Measurements from ENCODE around the gene RGS6. TPM values are rescaled to one million over a fixed set of nuclear protein-coding genes. Genes with fewer than 3 reads are reported as not detected.

Gene RGS6
- polyA plus RNA-seq, 3 donors, result not detected

DNA sequence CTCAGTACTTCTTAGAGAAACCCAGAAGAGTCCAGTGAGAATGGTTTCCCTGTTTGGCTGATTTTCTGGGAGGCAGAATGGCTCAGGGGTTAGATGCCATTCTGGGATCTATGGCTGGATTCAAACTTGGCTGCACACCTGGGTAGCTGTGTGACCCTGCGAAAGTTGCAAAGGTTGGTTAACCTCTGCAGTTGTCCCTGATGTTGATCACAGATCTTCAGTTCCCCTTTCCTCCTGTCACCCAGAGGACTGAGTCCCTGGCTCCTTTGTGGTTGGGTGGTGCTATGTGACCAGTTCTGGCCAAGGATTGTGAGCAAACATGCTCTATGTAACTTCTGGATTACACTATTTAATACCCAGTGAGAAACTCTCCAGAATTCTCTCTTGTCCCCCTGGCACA lies 418.0 kb downstream of the RGS6 start:
- Histone ChIP-seq H3K36me3 (replicated peaks in 1 of 2; ENCODE audit: control insufficient read depth in 1 of 2, insufficient read depth in 2 of 2, low read length in 2 of 2) (no peaks in the 10 kb centered on the region), H3K9me3 (replicated peaks in 1 of 2; ENCODE audit: control insufficient read depth in 1 of 2, insufficient read depth in 1 of 2, low read length in 2 of 2) (no peaks in the 10 kb centered on the region), H3K27me3 (ENCODE audit: control insufficient read depth in 2 of 2, insufficient read depth in 2 of 2, low read length in 2 of 2) (no peaks in the 10 kb centered on the region), H3K4me3 (replicated peaks in 1 of 3; ENCODE audit: low read depth in 2 of 3, low read length in 3 of 3) (no peak overlapping the region), H3K27ac (ENCODE audit: low read depth in 1 of 2, low read length in 2 of 2) (no peak overlapping the region), H3K4me2 (replicated peaks; ENCODE audit: extremely low read depth, low read length, poor library complexity, severe bottlenecking) (no peak overlapping the region), H2AFZ (ENCODE audit: insufficient read depth, low read depth, low read length, poor library complexity, severe bottlenecking) (no peak overlapping the region), H3K4me1 (ENCODE audit: control insufficient read depth in 1 of 2, insufficient read depth in 2 of 2, low read length in 2 of 2) (no peaks in the 10 kb centered on the region), H3K79me2 (ENCODE audit: insufficient read depth, low read length) (no peaks in the 10 kb centered on the region), H4K20me1 (ENCODE audit: insufficient read depth, low read length) (no peaks in the 10 kb centered on the region), H3K9ac (ENCODE audit: insufficient read depth, low read length, poor library complexity, severe bottlenecking) (no peak overlapping the region)
- TF ChIP-seq, protein P1, sequence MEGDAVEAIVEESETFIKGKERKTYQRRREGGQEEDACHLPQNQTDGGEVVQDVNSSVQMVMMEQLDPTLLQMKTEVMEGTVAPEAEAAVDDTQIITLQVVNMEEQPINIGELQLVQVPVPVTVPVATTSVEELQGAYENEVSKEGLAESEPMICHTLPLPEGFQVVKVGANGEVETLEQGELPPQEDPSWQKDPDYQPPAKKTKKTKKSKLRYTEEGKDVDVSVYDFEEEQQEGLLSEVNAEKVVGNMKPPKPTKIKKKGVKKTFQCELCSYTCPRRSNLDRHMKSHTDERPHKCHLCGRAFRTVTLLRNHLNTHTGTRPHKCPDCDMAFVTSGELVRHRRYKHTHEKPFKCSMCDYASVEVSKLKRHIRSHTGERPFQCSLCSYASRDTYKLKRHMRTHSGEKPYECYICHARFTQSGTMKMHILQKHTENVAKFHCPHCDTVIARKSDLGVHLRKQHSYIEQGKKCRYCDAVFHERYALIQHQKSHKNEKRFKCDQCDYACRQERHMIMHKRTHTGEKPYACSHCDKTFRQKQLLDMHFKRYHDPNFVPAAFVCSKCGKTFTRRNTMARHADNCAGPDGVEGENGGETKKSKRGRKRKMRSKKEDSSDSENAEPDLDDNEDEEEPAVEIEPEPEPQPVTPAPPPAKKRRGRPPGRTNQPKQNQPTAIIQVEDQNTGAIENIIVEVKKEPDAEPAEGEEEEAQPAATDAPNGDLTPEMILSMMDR (IDR thresholded peaks at IDR 0.05), result no peak
- Mint-ChIP-seq H3K4me1 (no peaks in the 10 kb centered on the region), H3K4me3 (no peak overlapping the region), H3K9me3 (peaks cover 0 to 5% (median 0%) of the 10 kb centered on the region in 7 donors), H3K27me3 (ENCODE audit: low read depth in 3 of 3) (no peaks in the 10 kb centered on the region), H3K27ac (no peak overlapping the region), H3K36me3 (no peaks in the 10 kb centered on the region)
- intact Hi-C loops (cut with micrococcal nuclease), result no loop called here
- WGBS (ENCODE audit: insufficient coverage), result no CpG with 5 or more reads among the region's 1 CpG
- no peak for DNase-seq

DNA sequence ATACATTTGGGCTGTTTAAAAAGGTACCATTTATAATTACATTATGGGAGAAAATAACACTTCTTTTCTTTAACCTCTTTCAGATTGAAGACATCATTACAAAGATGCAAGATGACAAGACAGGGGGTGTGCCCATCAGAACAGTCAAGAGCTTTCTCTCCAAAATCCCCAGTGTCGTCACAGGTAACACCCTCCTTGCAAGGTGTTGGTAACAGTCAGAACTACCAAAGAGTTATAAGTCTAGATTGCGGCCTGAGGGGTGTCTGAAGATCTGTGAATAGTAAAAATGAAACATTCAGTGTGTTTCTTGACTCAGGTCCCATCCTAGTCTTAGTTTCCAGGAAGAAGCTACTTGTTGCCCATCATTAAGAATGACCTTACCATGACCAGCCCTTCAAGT lies 419.8 kb downstream of the RGS6 start:
- intact Hi-C loops (cut with micrococcal nuclease), result no loop called here
- no peak overlapping the region for H3K27ac Mint-ChIP-seq

More for the DNA sequence above, 419.8 kb downstream of the RGS6 start:
- Histone ChIP-seq H4K20me1 (ENCODE audit: insufficient read depth, low read length) (no peaks in the 10 kb centered on the region), H3K4me3 (replicated peaks in 1 of 3; ENCODE audit: low read depth in 2 of 3, low read length in 3 of 3) (no peak overlapping the region), H3K9me3 (replicated peaks in 1 of 2; ENCODE audit: control insufficient read depth in 1 of 2, insufficient read depth in 1 of 2, low read length in 2 of 2) (no peaks in the 10 kb centered on the region), H3K4me2 (replicated peaks; ENCODE audit: extremely low read depth, low read length, poor library complexity, severe bottlenecking) (no peak overlapping the region), H3K9ac (ENCODE audit: insufficient read depth, low read length, poor library complexity, severe bottlenecking) (no peak overlapping the region), H3K27ac (ENCODE audit: low read depth in 1 of 2, low read length in 2 of 2) (no peak overlapping the region), H3K27me3 (ENCODE audit: control insufficient read depth in 2 of 2, insufficient read depth in 2 of 2, low read length in 2 of 2) (no peaks in the 10 kb centered on the region), H3K36me3 (replicated peaks in 1 of 2; ENCODE audit: control insufficient read depth in 1 of 2, insufficient read depth in 2 of 2, low read length in 2 of 2) (no peaks in the 10 kb centered on the region), H3K79me2 (ENCODE audit: insufficient read depth, low read length) (no peaks in the 10 kb centered on the region), H3K4me1 (ENCODE audit: control insufficient read depth in 1 of 2, insufficient read depth in 2 of 2, low read length in 2 of 2) (no peaks in the 10 kb centered on the region), H2AFZ (ENCODE audit: insufficient read depth, low read depth, low read length, poor library complexity, severe bottlenecking) (no peak overlapping the region)
- H3K36me3 Mint-ChIP-seq, result no peaks in the 10 kb centered on the region
- WGBS (ENCODE audit: insufficient coverage), result no CpG with 5 or more reads among the region's 2 CpGs
- H3K27me3 Mint-ChIP-seq (ENCODE audit: low read depth in 3 of 3), result peaks cover 0 to 2% (median 0%) of the 10 kb centered on the region in 3 donors
- no peak overlapping the region for H3K4me3 Mint-ChIP-seq
- H3K9me3 Mint-ChIP-seq, result peaks cover under 1 to 11% (median 6%) of the 10 kb centered on the region in 7 donors
- H3K4me1 Mint-ChIP-seq, result no peaks in the 10 kb centered on the region
- TF ChIP-seq, protein P1 (IDR thresholded peaks at IDR 0.05), result no peak
- DNase-seq, result no peak
